ENCODE data around the gene LYSMD4.

The LYSMD4 gene

GRCh38 chr15:99728916-99729315 lies 4.3 kb downstream of the LYSMD4 start:
- TF ChIP-seq TAF1 (IDR thresholded peaks at IDR 0.05; ENCODE audit: borderline replicate concordance, low read depth, low read length), result no peak
- no peak for TF ChIP-seq POLR2AphosphoS5 (IDR thresholded peaks at IDR 0.05; ENCODE audit: low read depth, low read length)
- TF ChIP-seq POLR2A (IDR thresholded peaks at IDR 0.05; ENCODE audit: low read depth, low read length), result no peak
- no peak for FAIRE-seq

GRCh38 chr15:99727733-99728132 lies 5.5 kb downstream of the LYSMD4 start:
- FAIRE-seq, result no peak
- no peak for DNase-seq (ENCODE audit: insufficient read length)
- TF ChIP-seq POLR2A (IDR thresholded peaks at IDR 0.05; ENCODE audit: low read depth, low read length) (no peak), POLR2AphosphoS5 (IDR thresholded peaks at IDR 0.05; ENCODE audit: low read depth, low read length) (no peak), TAF1 (IDR thresholded peaks at IDR 0.05; ENCODE audit: borderline replicate concordance, low read depth, low read length) (no peak)

More at GRCh38 chr15:99728916-99729315, 4.3 kb downstream of the LYSMD4 start:
- no peak for DNase-seq (ENCODE audit: insufficient read length)

DNA sequence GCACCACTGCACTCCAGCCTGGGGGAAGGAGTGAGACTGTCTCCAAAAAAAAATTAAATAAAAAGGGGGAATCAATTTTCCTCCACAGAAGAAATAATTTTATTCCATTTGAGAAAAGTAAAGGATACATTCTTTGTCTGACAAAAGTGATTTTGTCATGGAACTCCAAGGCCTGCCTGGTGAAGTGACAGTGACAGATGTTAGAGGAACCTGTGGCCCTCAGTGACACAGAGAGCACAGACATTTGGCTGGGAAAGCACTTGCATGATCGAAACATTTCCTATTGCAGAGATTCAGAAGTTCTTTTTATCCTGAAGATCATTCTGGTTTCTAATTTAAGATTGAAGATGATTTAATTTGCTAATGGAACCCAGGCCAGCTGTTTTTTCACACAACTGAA lies 5.9 kb downstream of the LYSMD4 start:
- FAIRE-seq (no peak), DNase-seq (ENCODE audit: insufficient read length) (no peak)
- no peak for TF ChIP-seq TAF1 (IDR thresholded peaks at IDR 0.05; ENCODE audit: borderline replicate concordance, low read depth, low read length)
- no peak for TF ChIP-seq POLR2A (IDR thresholded peaks at IDR 0.05; ENCODE audit: low read depth, low read length)
- no peak for TF ChIP-seq POLR2AphosphoS5 (IDR thresholded peaks at IDR 0.05; ENCODE audit: low read depth, low read length)

GRCh38 chr15:99726333-99726732 lies 6.9 kb downstream of the LYSMD4 start:
- FAIRE-seq, result no peak
- no peak for TF ChIP-seq POLR2AphosphoS5 (IDR thresholded peaks at IDR 0.05; ENCODE audit: low read depth, low read length)
- TF ChIP-seq TAF1 (IDR thresholded peaks at IDR 0.05; ENCODE audit: borderline replicate concordance, low read depth, low read length), result no peak
- TF ChIP-seq POLR2A (IDR thresholded peaks at IDR 0.05; ENCODE audit: low read depth, low read length), result no peak
- no peak for DNase-seq (ENCODE audit: insufficient read length)

DNA sequence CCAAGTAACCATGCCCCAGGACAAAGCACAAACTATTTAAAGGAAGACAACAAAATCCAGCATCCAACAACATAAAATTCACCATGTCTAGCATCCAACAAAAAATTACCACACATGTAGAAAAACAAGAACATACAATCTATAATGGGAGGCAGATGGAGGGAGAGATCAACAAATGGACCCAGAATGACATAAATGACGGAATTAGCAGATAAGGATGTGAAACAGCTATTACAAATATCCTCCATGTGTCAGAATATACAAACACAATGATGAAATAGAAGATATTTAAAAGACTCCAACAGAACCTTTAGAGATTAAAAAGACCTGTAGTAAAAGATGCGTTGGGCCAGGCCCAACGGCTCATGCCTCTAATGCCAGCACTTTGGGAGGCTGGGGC lies 10.8 kb downstream of the LYSMD4 start:
- TF ChIP-seq TAF1 (IDR thresholded peaks at IDR 0.05; ENCODE audit: borderline replicate concordance, low read depth, low read length) (no peak), POLR2A (IDR thresholded peaks at IDR 0.05; ENCODE audit: low read depth, low read length) (no peak), POLR2AphosphoS5 (IDR thresholded peaks at IDR 0.05; ENCODE audit: low read depth, low read length) (no peak)
- no peak for FAIRE-seq
- no peak for DNase-seq (ENCODE audit: insufficient read length)

- no peak for FAIRE-seq
- no peak for DNase-seq (ENCODE audit: insufficient read length)
- TF ChIP-seq POLR2A (IDR thresholded peaks at IDR 0.05; ENCODE audit: low read depth, low read length) (no peak), TAF1 (IDR thresholded peaks at IDR 0.05; ENCODE audit: borderline replicate concordance, low read depth, low read length) (no peak), POLR2AphosphoS5 (IDR thresholded peaks at IDR 0.05; ENCODE audit: low read depth, low read length) (no peak)
Observed at GRCh38 chr15:99721896-99722295, 11.3 kb downstream of the LYSMD4 start.

DNA sequence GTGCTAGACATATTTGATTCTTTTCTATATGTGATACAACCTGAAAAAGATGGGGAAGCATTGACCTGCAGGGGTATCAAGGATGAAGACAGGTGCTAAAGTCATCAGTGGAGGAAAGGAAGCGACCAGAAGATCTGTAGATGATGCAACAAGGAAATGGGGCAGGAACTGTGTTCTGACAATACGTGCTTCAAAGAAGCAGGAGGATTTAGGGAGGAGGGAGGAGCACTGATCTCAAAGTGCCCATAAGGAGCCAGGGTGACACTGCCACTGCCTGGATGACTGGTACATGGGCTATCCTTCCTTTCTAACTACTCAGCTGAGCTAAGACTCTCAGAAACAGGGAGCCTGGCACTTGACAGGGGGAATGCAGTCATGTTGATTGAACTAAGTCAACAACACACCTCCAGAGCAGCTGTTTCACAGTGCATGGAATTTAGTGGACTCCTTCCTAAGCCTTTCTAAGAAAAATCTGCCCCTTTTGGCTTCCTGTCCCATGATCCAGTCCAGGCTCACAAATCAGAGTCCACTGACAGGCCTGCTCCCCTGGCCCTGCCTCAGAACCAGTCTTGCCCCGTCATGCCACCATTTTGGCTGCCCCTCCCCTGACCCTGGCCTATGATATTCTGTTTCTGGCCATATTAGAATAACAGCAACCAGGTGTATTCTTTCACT lies 12.0 kb downstream of the LYSMD4 start:
- TF ChIP-seq TAF1 (IDR thresholded peaks at IDR 0.05; ENCODE audit: borderline replicate concordance, low read depth, low read length) (no peak), POLR2A (IDR thresholded peaks at IDR 0.05; ENCODE audit: low read depth, low read length) (no peak), POLR2AphosphoS5 (IDR thresholded peaks at IDR 0.05; ENCODE audit: low read depth, low read length) (no peak)
- no peak for DNase-seq (ENCODE audit: insufficient read length)
- FAIRE-seq, result no peak

GRCh38 chr15:99720533-99720932 lies 12.7 kb downstream of the LYSMD4 start:
- no peak for FAIRE-seq
- no peak for TF ChIP-seq TAF1 (IDR thresholded peaks at IDR 0.05; ENCODE audit: borderline replicate concordance, low read depth, low read length)
- no peak for TF ChIP-seq POLR2AphosphoS5 (IDR thresholded peaks at IDR 0.05; ENCODE audit: low read depth, low read length)
- TF ChIP-seq POLR2A (IDR thresholded peaks at IDR 0.05; ENCODE audit: low read depth, low read length), result no peak

DNA sequence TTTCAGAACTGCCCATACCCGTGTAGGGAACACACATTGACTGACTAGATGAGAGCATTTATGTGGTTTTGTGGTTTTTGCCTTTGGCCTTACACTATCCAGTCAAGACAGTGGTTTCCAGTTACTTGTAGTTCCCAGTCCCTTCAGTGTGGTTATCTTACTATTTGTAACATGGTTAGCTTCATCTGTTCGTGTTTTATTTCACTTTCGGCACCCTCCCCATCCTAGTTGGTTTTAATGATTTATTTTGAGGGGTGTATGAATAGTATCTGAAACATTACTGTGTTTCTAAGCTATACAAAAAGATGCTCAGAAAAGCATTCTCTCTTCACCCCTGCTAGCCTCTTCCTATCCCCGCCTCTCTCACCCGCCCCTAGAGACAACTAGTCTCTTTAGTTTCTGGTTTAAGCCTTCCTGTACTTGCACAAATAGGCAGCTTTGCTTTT lies 14.1 kb downstream of the LYSMD4 start:
- FAIRE-seq, result peak; percentile 14

More at GRCh38 chr15:99720533-99720932, 12.7 kb downstream of the LYSMD4 start:
- DNase-seq (ENCODE audit: insufficient read length), result no peak

GRCh38 chr15:99718421-99718820 lies 14.8 kb downstream of the LYSMD4 start:
- TF ChIP-seq POLR2AphosphoS5 (IDR thresholded peaks at IDR 0.05; ENCODE audit: low read depth, low read length) (no peak), POLR2A (IDR thresholded peaks at IDR 0.05; ENCODE audit: low read depth, low read length) (no peak), TAF1 (IDR thresholded peaks at IDR 0.05; ENCODE audit: borderline replicate concordance, low read depth, low read length) (no peak)

More for the DNA sequence above, 14.1 kb downstream of the LYSMD4 start:
- TF ChIP-seq TAF1 (IDR thresholded peaks at IDR 0.05; ENCODE audit: borderline replicate concordance, low read depth, low read length), result no peak
- no peak for TF ChIP-seq POLR2A (IDR thresholded peaks at IDR 0.05; ENCODE audit: low read depth, low read length)
- TF ChIP-seq POLR2AphosphoS5 (IDR thresholded peaks at IDR 0.05; ENCODE audit: low read depth, low read length), result no peak
- peak; percentile 40 for DNase-seq (ENCODE audit: insufficient read length)

DNA sequence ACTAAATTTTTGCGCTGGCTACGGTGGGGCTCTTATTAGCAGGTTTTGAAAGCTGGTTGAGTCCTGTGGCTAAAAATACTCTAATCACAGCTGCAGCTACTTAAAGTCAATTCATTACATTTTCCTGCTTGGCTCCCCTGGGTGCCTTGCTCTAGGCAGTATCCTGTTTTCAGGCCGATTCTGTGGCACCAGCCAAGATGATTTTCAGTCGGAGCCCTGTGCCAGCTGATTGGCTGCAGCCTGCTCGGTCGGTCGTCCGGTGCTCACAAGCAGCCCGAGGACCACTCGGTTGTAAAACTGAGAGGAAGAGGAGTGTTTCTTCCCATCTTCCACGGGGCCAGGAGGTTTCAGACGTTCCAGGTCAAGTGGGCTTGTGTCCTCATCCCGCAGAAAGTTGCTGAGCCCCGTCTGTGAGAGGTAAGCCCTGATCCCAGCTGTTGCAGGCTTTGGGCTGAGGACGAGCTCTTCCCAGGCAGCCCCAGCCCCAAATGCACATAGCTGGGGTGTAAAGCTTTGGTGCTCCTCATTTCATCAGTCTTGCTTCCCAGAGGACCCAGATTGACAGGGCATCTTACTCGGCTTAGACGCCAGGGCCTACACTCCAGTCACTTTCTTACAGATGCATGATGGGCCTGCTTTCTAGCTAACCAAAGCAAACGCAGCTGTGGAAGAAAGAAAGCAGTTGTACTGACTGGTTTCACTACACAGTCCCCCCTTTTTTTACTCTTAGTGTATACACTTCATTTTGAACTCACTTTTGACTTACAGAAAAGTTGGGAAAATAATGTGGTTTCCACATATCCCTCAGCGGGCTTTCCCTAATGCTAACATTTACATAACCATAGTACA lies 15.9 kb downstream of the LYSMD4 start:
- TF ChIP-seq TAF1 (IDR thresholded peaks at IDR 0.05; ENCODE audit: borderline replicate concordance, low read depth, low read length), result no peak
- no peak; the same call in 1 of the 2 replicates for TF ChIP-seq POLR2AphosphoS5 (IDR thresholded peaks at IDR 0.05; ENCODE audit: low read depth, low read length)
- no peak for TF ChIP-seq POLR2A (IDR thresholded peaks at IDR 0.05; ENCODE audit: low read depth, low read length)
- FAIRE-seq, result peak; percentile 62

More at GRCh38 chr15:99718421-99718820, 14.8 kb downstream of the LYSMD4 start:
- peak; percentile 17 for FAIRE-seq
- DNase-seq (ENCODE audit: insufficient read length), result no peak

More for the DNA sequence above, 15.9 kb downstream of the LYSMD4 start:
- DNase-seq (ENCODE audit: insufficient read length), result no peak

Measured in GM12892 (cell line).